Renal cortex interstitium (tissue), 11 donors: ENCODE measurements around the gene LSMEM2. TPM values are rescaled to one million over a fixed set of nuclear protein-coding genes. Genes with fewer than 3 reads are reported as not detected.
A peak's percentile ranks its signal among the peaks of the same experiment; 100 is the strongest.
"Not testable (repeated sequence)": the region's sequence is repeated elsewhere in the genome, so short reads cannot be mapped to it uniquely, and the experiment has no call there.

Experiments
- DNase-seq, 11 donors: peaks; one replicate each; pipeline ENCODE4 v3.0.0-alpha.2; 2013; ENCODE audit warnings: low read depth in 9 of 11, low spot score in 4 of 11; ENCODE audit errors: extremely low read depth in 1 of 11
- polyA plus RNA-seq, 3 donors: library from polyadenylated mRNA; unstranded; fragments of 120-200 nt; gene quantifications; one replicate each; pipeline ENCODE4 v1.2.1, GENCODE V29; 2013; ENCODE audit not compliant: insufficient read length in 3 of 3

The LSMEM2 gene
- polyA plus RNA-seq, 3 donors = 0.33 to 0.95 (median 0.45) TPM

GRCh38 chr3:50243543-50243895 lies 35.4 kb upstream of the LSMEM2 start:
- DNase-seq = no peak

GRCh38 chr3:50244813-50245212 lies 34.1 kb upstream of the LSMEM2 start:
- DNase-seq = not testable (repeated sequence)

GRCh38 chr3:50245251-50245745 lies 33.6 kb upstream of the LSMEM2 start:
- DNase-seq = no peak

- peak in 9 of 11 donors; percentile 73 to 91 (median 88) for DNase-seq
Measured at GRCh38 chr3:50245831-50246516, 32.9 kb upstream of the LSMEM2 start.

GRCh38 chr3:50246517-50246954 lies 32.4 kb upstream of the LSMEM2 start:
- DNase-seq = no peak

- DNase-seq = no peak
Measured at GRCh38 chr3:50248387-50248786, 30.5 kb upstream of the LSMEM2 start.

GRCh38 chr3:50249457-50249856 lies 29.4 kb upstream of the LSMEM2 start:
- DNase-seq = no peak

- DNase-seq = no peak
Measured at GRCh38 chr3:50250514-50250913, 28.4 kb upstream of the LSMEM2 start.

GRCh38 chr3:50251220-50251619 lies 27.7 kb upstream of the LSMEM2 start:
- DNase-seq = no peak

- no peak for DNase-seq
Measured at GRCh38 chr3:50254577-50255250, 24.2 kb upstream of the LSMEM2 start.

GRCh38 chr3:50255251-50255615 lies 23.7 kb upstream of the LSMEM2 start:
- no peak for DNase-seq

- no peak for DNase-seq
Measured at GRCh38 chr3:50256978-50257890, 21.7 kb upstream of the LSMEM2 start.

- no peak for DNase-seq
Measured at GRCh38 chr3:50258029-50258680, 20.7 kb upstream of the LSMEM2 start.

- DNase-seq = no peak
Measured at GRCh38 chr3:50258979-50259378, 19.9 kb upstream of the LSMEM2 start.

- no peak for DNase-seq
Measured at GRCh38 chr3:50259432-50260026, 19.4 kb upstream of the LSMEM2 start.

GRCh38 chr3:50260027-50260941 lies 18.6 kb upstream of the LSMEM2 start:
- DNase-seq = peak in 10 of 11 donors; percentile 79 to 94 (median 92)

GRCh38 chr3:50260942-50261441 lies 17.9 kb upstream of the LSMEM2 start:
- no peak for DNase-seq

GRCh38 chr3:50261505-50261904 lies 17.4 kb upstream of the LSMEM2 start:
- DNase-seq = no peak
